Vagina (tissue), 2 donors: Measurements from ENCODE around the gene PTGR2. TPM values are rescaled to one million over a fixed set of nuclear protein-coding genes. Genes with fewer than 3 reads are reported as not detected.
"Not testable (repeated sequence)": the region's sequence is repeated elsewhere in the genome, so short reads cannot be mapped to it uniquely, and the experiment has no call there.

Experiments used
- DNase-seq, 2 donors: peaks; one replicate each; pipeline ENCODE4 v3.0.0-alpha.2; 2017; ENCODE audit errors: extremely low spot score in 2 of 2
- H3K27ac ChIP-seq: fragments of 200-600 bp; sonication (generic); one replicate; pipeline ENCODE4 v1.5.1; 2019
- H3K27me3 ChIP-seq: fragments of 200-600 bp; sonication (generic); one replicate; pipeline ENCODE4 v1.5.1; 2019
- H3K36me3 ChIP-seq, 2 donors: fragments of 200-600 bp; sonication (generic); one replicate each; pipeline ENCODE4 v1.5.1; 2017 to 2019
- H3K4me1 ChIP-seq: fragments of 200-600 bp; sonication (generic); one replicate; pipeline ENCODE4 v1.5.1; 2019
- H3K4me3 ChIP-seq, 2 donors: fragments of 200-600 bp; sonication (generic); 1 replicate in 1 of 2; 2 replicates in 1 of 2; pipeline ENCODE4 v1.5.1; 2016 to 2019
- H3K9me3 ChIP-seq: fragments of 200-600 bp; sonication (generic); one replicate; pipeline ENCODE4 v1.5.1; 2019
- CTCF ChIP-seq, 3 experiments: fragments of 450-650 bp in 2 of 3; fragments of 200-600 bp in 1 of 3; sonication (generic) in 1 of 3; IDR thresholded peaks; one replicate each; pipeline ENCODE4 v1.5.1; 2017 to 2019; ENCODE audit warnings: antibody characterized with exemption in 3 of 3, mild to moderate bottlenecking in 2 of 3, moderate library complexity in 2 of 3
- POLR2A ChIP-seq, 2 donors: fragments of 450-650 bp; IDR thresholded peaks; one replicate each; pipeline ENCODE4 v1.6.1; 2017; ENCODE audit warnings: antibody characterized with exemption in 2 of 2, mild to moderate bottlenecking in 2 of 2, moderate library complexity in 2 of 2
- POLR2AphosphoS5 ChIP-seq, 2 donors: sonication (generic); formaldehyde crosslinking; IDR thresholded peaks; one replicate each; pipeline ENCODE4 v1.9.0; 2017; ENCODE audit warnings: antibody characterized with exemption in 2 of 2, mild to moderate bottlenecking in 2 of 2, low read depth in 1 of 2; ENCODE audit not compliant: insufficient read depth in 1 of 2
- intact Hi-C: fragments of 100-400 bp; cut with DNase I; formaldehyde crosslinking; loops from one replicate; pipeline ENCODE4 v1.15.1; 2023
- total RNA-seq: library from RNA; depleted of rRNA; stranded (reverse); fragments of >200 nt; gene quantifications from one replicate; pipeline ENCODE4 v1.2.3, GENCODE V29; 2016

PTGR2 gene
- total RNA-seq, 1 donor from 2014 or later, result 5.6 TPM

- Histone ChIP-seq H3K4me1 (peaks cover 42% of the 10 kb centered on the region), H3K36me3 (peaks cover 0 to 5% of the 10 kb centered on the region in 2 donors), H3K9me3 (no peaks in the 10 kb centered on the region), H3K27me3 (no peaks in the 10 kb centered on the region), H3K27ac (no peak overlapping the region), H3K4me3 (no peak overlapping the region)
- no peak for DNase-seq
- TF ChIP-seq POLR2AphosphoS5 (IDR thresholded peaks at IDR 0.05; ENCODE audit: insufficient read depth in 1 of 2, low read depth in 1 of 2) (no peak), CTCF (IDR thresholded peaks at IDR 0.05) (no peak), POLR2A (IDR thresholded peaks at IDR 0.05) (no peak)
- intact Hi-C loops, result no loop called here
Observed at GRCh38 chr14:73888971-73889370, 37.3 kb downstream of the PTGR2 start.

GRCh38 chr14:73889376-73889775 lies 37.7 kb downstream of the PTGR2 start:
- TF ChIP-seq POLR2AphosphoS5 (IDR thresholded peaks at IDR 0.05; ENCODE audit: insufficient read depth in 1 of 2, low read depth in 1 of 2), result no peak
- no peak for TF ChIP-seq POLR2A (IDR thresholded peaks at IDR 0.05)
- no peak for TF ChIP-seq CTCF (IDR thresholded peaks at IDR 0.05)
- H3K27me3 ChIP-seq, result no peaks in the 10 kb centered on the region
- DNase-seq, result no peak
- H3K4me3 ChIP-seq, result no peak overlapping the region
- intact Hi-C loops, result no loop called here
- H3K4me1 ChIP-seq, result peaks cover 42% of the 10 kb centered on the region
- peaks cover 0 to 9% of the 10 kb centered on the region in 2 donors for H3K36me3 ChIP-seq
- no peak overlapping the region for H3K27ac ChIP-seq
- H3K9me3 ChIP-seq, result no peaks in the 10 kb centered on the region

GRCh38 chr14:73894180-73894687 lies 42.6 kb downstream of the PTGR2 start:
- intact Hi-C loops, result not testable (repeated sequence)

GRCh38 chr14:73895939-73896338 lies 44.3 kb downstream of the PTGR2 start:
- no peak for TF ChIP-seq POLR2AphosphoS5 (IDR thresholded peaks at IDR 0.05; ENCODE audit: insufficient read depth in 1 of 2, low read depth in 1 of 2)
- no peak for TF ChIP-seq CTCF (IDR thresholded peaks at IDR 0.05)
- TF ChIP-seq POLR2A (IDR thresholded peaks at IDR 0.05), result no peak
- Histone ChIP-seq H3K27ac (no peak overlapping the region), H3K27me3 (peaks cover 3% of the 10 kb centered on the region), H3K4me3 (no peak overlapping the region), H3K4me1 (peaks cover 8% of the 10 kb centered on the region), H3K36me3 (peaks cover 0 to 72% of the 10 kb centered on the region in 2 donors), H3K9me3 (no peaks in the 10 kb centered on the region)
- intact Hi-C loops, result no loop called here
- DNase-seq, result no peak

More at GRCh38 chr14:73894180-73894687, 42.6 kb downstream of the PTGR2 start:
- Histone ChIP-seq H3K4me1 (peaks cover 11% of the 10 kb centered on the region), H3K36me3 (peaks cover 0 to 55% of the 10 kb centered on the region in 2 donors)
- not testable (repeated sequence) for H3K4me3 ChIP-seq, H3K9me3 ChIP-seq, DNase-seq, H3K27ac ChIP-seq, H3K27me3 ChIP-seq

- intact Hi-C loops, result no loop called here
- TF ChIP-seq CTCF (IDR thresholded peaks at IDR 0.05) (no peak), POLR2A (IDR thresholded peaks at IDR 0.05) (no peak), POLR2AphosphoS5 (IDR thresholded peaks at IDR 0.05; ENCODE audit: insufficient read depth in 1 of 2, low read depth in 1 of 2) (no peak)
- no peak for DNase-seq
- peaks cover 3% of the 10 kb centered on the region for H3K27me3 ChIP-seq
- peaks cover 0 to 78% of the 10 kb centered on the region in 2 donors for H3K36me3 ChIP-seq
- H3K4me1 ChIP-seq, result peaks cover 5% of the 10 kb centered on the region
- H3K27ac ChIP-seq, result no peak overlapping the region
- no peaks in the 10 kb centered on the region for H3K9me3 ChIP-seq
- no peak overlapping the region for H3K4me3 ChIP-seq
Observed at GRCh38 chr14:73896521-73896920, 44.9 kb downstream of the PTGR2 start.
